ENCODE results near the gene CDK15.
A peak's percentile ranks its signal among the peaks of the same experiment; 100 is the strongest.

Gene CDK15

GRCh38 chr2:201813996-201814760, 7.8 kb downstream of the CDK15 start:
- TF ChIP-seq POLR2AphosphoS5 (IDR thresholded peaks at IDR 0.05; ENCODE audit: low read depth, low read length) = no peak
- TF ChIP-seq POLR2A (IDR thresholded peaks at IDR 0.05; ENCODE audit: low read depth, low read length) = no peak
- TF ChIP-seq TAF1 (IDR thresholded peaks at IDR 0.05; ENCODE audit: borderline replicate concordance, low read depth, low read length) = no peak
- DNase-seq (ENCODE audit: insufficient read length) = no peak
- FAIRE-seq = no peak

DNA sequence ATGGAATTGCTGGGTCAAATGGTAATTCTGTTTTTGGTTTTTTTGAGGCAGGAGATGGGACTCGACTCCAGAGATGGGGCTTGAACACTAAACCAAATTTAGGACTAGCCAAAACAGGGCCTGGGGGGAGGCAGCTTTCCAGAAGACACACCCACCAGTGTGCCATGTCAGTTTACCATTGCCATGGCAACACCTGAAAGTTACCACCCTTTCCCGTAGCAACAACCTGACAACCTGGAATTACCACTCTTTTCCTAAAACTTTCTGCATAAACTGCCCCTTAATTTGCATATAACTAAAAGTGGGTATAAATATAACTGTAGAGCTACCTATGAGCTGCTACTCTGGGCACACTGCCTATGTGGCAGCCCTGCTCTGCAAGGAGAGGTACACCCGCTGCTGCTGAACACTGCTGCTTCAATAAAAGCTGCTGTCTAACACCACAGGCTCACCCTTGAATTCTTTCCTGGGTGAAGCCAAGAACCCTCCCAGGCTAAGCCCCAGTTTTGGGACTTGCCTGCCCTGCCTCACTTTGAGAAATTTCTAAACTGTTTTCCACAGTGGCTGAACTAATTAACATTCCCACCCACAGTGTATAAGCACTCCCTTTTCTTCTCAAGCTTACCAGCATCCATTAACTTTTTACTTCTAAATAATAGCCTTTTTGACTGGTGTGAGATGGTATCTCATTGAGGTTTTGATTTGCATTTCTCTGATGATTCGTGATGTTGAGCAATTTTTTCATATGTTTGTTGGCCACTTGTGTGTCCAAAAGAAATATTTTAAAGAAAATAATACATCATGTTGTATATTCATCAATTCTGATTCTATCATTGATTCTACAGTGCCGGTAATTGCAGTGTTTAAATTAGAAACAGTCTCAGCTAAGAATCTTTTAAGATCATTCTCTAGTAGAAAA, 10.6 kb downstream of the CDK15 start:
- FAIRE-seq (peak; percentile 48), DNase-seq (ENCODE audit: insufficient read length) (no peak)
- TF ChIP-seq POLR2AphosphoS5 (IDR thresholded peaks at IDR 0.05; ENCODE audit: low read depth, low read length) = no peak
- TF ChIP-seq POLR2A (IDR thresholded peaks at IDR 0.05; ENCODE audit: low read depth, low read length) = no peak
- no peak for TF ChIP-seq TAF1 (IDR thresholded peaks at IDR 0.05; ENCODE audit: borderline replicate concordance, low read depth, low read length)

DNA sequence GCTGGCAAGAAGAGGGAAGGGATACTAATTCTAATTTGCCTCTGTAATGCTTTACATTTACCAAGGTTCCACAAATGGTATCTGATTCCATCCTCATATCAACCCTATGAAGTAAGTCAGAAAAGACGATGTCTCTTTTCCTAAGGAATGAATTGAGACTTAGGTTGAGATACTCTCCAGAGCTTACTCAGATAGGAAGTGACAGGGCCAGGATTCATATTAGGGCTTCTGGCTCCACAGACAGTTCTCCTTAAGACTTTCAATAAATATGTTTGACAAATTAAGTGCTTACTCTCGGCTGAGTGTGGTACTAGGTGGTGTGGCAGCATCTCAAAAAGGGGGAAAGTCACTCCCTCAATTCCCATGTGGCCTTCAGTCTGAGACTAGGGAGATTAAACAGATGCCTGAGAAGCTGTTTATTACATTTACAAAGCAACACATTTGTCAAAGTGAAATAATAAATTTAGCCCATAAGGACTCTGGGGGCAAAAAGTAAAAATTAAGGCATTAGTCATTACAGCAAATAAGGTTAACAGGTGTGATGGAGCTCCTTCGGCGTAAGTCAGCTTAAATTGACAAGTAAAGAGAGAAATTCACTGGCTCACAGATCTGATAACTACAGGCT, 14.2 kb downstream of the CDK15 start:
- FAIRE-seq = no peak
- no peak for DNase-seq (ENCODE audit: insufficient read length)
- no peak for TF ChIP-seq POLR2AphosphoS5 (IDR thresholded peaks at IDR 0.05; ENCODE audit: low read depth, low read length)
- TF ChIP-seq POLR2A (IDR thresholded peaks at IDR 0.05; ENCODE audit: low read depth, low read length) = no peak
- TF ChIP-seq TAF1 (IDR thresholded peaks at IDR 0.05; ENCODE audit: borderline replicate concordance, low read depth, low read length) = no peak

- no peak for TF ChIP-seq POLR2A (IDR thresholded peaks at IDR 0.05; ENCODE audit: low read depth, low read length)
- no peak for TF ChIP-seq TAF1 (IDR thresholded peaks at IDR 0.05; ENCODE audit: borderline replicate concordance, low read depth, low read length)
- TF ChIP-seq POLR2AphosphoS5 (IDR thresholded peaks at IDR 0.05; ENCODE audit: low read depth, low read length) = no peak
- no peak for DNase-seq (ENCODE audit: insufficient read length)
- FAIRE-seq = no peak
Observed at GRCh38 chr2:201821080-201821479, 14.7 kb downstream of the CDK15 start.

DNA sequence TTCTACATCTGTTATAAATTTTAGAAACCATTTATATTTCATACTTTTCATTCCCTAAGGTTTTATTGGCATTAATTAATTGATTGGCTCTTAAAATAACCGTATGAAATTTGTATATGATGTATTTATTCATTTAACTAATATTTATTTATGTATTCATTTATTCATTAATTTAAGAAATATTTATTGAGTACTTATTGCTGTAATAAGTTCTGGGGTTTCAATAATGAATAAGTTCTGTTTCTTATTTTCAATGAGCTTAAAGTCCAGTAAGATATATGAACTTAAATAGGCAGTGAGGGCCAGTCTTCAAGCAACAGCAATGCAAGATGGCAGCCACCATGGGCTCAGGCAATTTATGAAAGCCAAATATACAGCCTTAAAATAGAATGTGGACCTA, 17.9 kb downstream of the CDK15 start:
- DNase-seq (ENCODE audit: insufficient read length) (no peak), FAIRE-seq (no peak)
- TF ChIP-seq POLR2AphosphoS5 (IDR thresholded peaks at IDR 0.05; ENCODE audit: low read depth, low read length) (no peak), POLR2A (IDR thresholded peaks at IDR 0.05; ENCODE audit: low read depth, low read length) (no peak), TAF1 (IDR thresholded peaks at IDR 0.05; ENCODE audit: borderline replicate concordance, low read depth, low read length) (no peak)

GRCh38 chr2:201827621-201828020, 21.3 kb downstream of the CDK15 start:
- DNase-seq (ENCODE audit: insufficient read length) (no peak), FAIRE-seq (no peak)
- no peak for TF ChIP-seq POLR2AphosphoS5 (IDR thresholded peaks at IDR 0.05; ENCODE audit: low read depth, low read length)
- TF ChIP-seq TAF1 (IDR thresholded peaks at IDR 0.05; ENCODE audit: borderline replicate concordance, low read depth, low read length) = no peak
- TF ChIP-seq POLR2A (IDR thresholded peaks at IDR 0.05; ENCODE audit: low read depth, low read length) = no peak

- FAIRE-seq (no peak), DNase-seq (ENCODE audit: insufficient read length) (no peak)
- no peak for TF ChIP-seq TAF1 (IDR thresholded peaks at IDR 0.05; ENCODE audit: borderline replicate concordance, low read depth, low read length)
- TF ChIP-seq POLR2AphosphoS5 (IDR thresholded peaks at IDR 0.05; ENCODE audit: low read depth, low read length) = no peak
- TF ChIP-seq POLR2A (IDR thresholded peaks at IDR 0.05; ENCODE audit: low read depth, low read length) = no peak
Observed at GRCh38 chr2:201828220-201828619, 21.9 kb downstream of the CDK15 start.

- DNase-seq (ENCODE audit: insufficient read length) = no peak
- TF ChIP-seq TAF1 (IDR thresholded peaks at IDR 0.05; ENCODE audit: borderline replicate concordance, low read depth, low read length) = no peak
- no peak for TF ChIP-seq POLR2AphosphoS5 (IDR thresholded peaks at IDR 0.05; ENCODE audit: low read depth, low read length)
- TF ChIP-seq POLR2A (IDR thresholded peaks at IDR 0.05; ENCODE audit: low read depth, low read length) = no peak
- FAIRE-seq = no peak
Observed at GRCh38 chr2:201830666-201831065, 24.3 kb downstream of the CDK15 start.

- TF ChIP-seq POLR2A (IDR thresholded peaks at IDR 0.05; ENCODE audit: low read depth, low read length) = no peak
- TF ChIP-seq POLR2AphosphoS5 (IDR thresholded peaks at IDR 0.05; ENCODE audit: low read depth, low read length) = no peak
- no peak for TF ChIP-seq TAF1 (IDR thresholded peaks at IDR 0.05; ENCODE audit: borderline replicate concordance, low read depth, low read length)
- no peak for DNase-seq (ENCODE audit: insufficient read length)
- no peak for FAIRE-seq
Observed at GRCh38 chr2:201831469-201831868, 25.1 kb downstream of the CDK15 start.

DNA sequence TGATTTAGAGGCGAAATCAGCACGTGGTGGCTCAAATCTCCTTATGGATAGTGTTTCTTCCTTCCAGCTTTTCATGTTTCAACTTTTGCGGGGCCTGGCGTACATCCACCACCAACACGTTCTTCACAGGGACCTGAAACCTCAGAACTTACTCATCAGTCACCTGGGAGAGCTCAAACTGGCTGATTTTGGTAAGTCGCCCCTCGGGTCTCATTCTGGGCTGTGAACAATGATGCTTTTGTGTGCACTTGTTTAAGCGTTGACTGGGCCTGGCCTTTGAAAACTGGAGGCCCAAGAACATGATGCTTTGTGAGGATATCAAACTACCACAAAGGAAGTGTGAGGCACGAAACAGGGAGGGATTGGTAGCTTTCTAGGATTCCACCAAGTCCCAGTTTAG, 27.4 kb downstream of the CDK15 start:
- TF ChIP-seq POLR2A (IDR thresholded peaks at IDR 0.05; ENCODE audit: low read depth, low read length) (no peak), POLR2AphosphoS5 (IDR thresholded peaks at IDR 0.05; ENCODE audit: low read depth, low read length) (no peak), TAF1 (IDR thresholded peaks at IDR 0.05; ENCODE audit: borderline replicate concordance, low read depth, low read length) (no peak)
- FAIRE-seq (no peak), DNase-seq (ENCODE audit: insufficient read length) (no peak)

DNA sequence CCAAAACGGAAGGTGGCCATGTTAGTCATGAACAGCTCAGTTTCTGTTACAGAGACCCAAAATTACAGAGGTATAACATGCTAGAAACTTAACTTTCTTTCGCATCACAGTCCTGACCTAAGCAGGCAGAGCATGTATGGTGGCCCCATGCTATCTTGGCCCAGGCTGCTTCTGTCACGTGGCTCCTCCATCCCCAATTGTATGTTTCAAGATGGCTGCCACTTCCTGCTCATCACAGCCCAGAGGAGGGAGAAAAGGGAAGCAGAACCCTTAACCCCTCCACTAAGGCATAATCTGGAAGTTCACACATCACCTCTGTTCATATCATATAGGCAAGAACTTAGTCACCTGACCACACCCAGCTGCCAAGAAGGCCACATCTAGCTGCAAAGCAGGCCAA, 28.7 kb downstream of the CDK15 start:
- TF ChIP-seq POLR2AphosphoS5 (IDR thresholded peaks at IDR 0.05; ENCODE audit: low read depth, low read length) (no peak), POLR2A (IDR thresholded peaks at IDR 0.05; ENCODE audit: low read depth, low read length) (no peak), TAF1 (IDR thresholded peaks at IDR 0.05; ENCODE audit: borderline replicate concordance, low read depth, low read length) (no peak)
- DNase-seq (ENCODE audit: insufficient read length) (no peak), FAIRE-seq (no peak)
